IMR-90 (cell line): ENCODE data around the gene MADD. TPM values are rescaled to one million over a fixed set of nuclear protein-coding genes. Genes with fewer than 3 reads are reported as not detected.

Experiments used
- ATAC-seq: fragments of 200-7000 bp; cut with Tn5 transposase; 2 replicates; pipeline ENCODE4 v1.9.1; 2020; ENCODE audit warnings: low read depth, mild to moderate bottlenecking, moderate library complexity
- BruUV-seq: library from RNA; stranded (reverse); fragments of 400-500 nt; replicated peaks from 2 replicates; lab custom pipeline; 2021; lab: Mats Ljungman, UMichigan
- CTCF ChIA-PET: fragments of 300-600 bp; formaldehyde crosslinking; extraction: SDS; loops from one replicate; lab custom pipeline; 2021; ENCODE audit warnings: antibody characterized with exemption; lab: Yijun Ruan, JAX
- POLR2A ChIA-PET: fragments of 300-600 bp; sonication (Branson Sonifier 250); formaldehyde crosslinking; loops from one replicate; lab custom pipeline; 2022; ENCODE audit warnings: antibody characterized with exemption; ENCODE audit not compliant: unreplicated experiment; lab: Charles Lee
- DNase-seq: peaks from one replicate; pipeline ENCODE4 v3.0.0; 2013
- H2AFZ ChIP-seq: replicated peaks from 2 replicates; pipeline ENCODE3; 2013; ENCODE audit warnings: low read length, mild to moderate bottlenecking; ENCODE audit not compliant: poor library complexity
- H2AK5ac ChIP-seq: 2 replicates; pipeline ENCODE4 v1.6.1; 2013; ENCODE audit warnings: low read depth, low read length, inconsistent platforms
- H2AK9ac ChIP-seq: replicated peaks from 2 replicates; pipeline ENCODE3; 2013; ENCODE audit warnings: mild to moderate bottlenecking, low read depth, low read length, moderate library complexity; ENCODE audit not compliant: poor library complexity
- H2BK120ac ChIP-seq: 2 replicates; pipeline ENCODE4 v1.6.1; 2013; ENCODE audit warnings: low read depth, low read length, inconsistent platforms
- H2BK15ac ChIP-seq: 3 replicates; pipeline ENCODE4 v1.6.1; 2013; ENCODE audit warnings: low read depth, low read length, inconsistent platforms
- H2BK20ac ChIP-seq: 2 replicates; pipeline ENCODE4 v1.6.1; 2013; ENCODE audit warnings: low read depth, mild to moderate bottlenecking, inconsistent platforms, low read length, moderate library complexity
- H2BK5ac ChIP-seq: 2 replicates; pipeline ENCODE4 v1.6.1; 2013; ENCODE audit warnings: mild to moderate bottlenecking, low read depth, low read length, inconsistent platforms; ENCODE audit not compliant: poor library complexity, severe bottlenecking
- H3K14ac ChIP-seq: replicated peaks from 2 replicates; pipeline ENCODE4 v1.6.1; 2013; ENCODE audit warnings: low read depth, low read length, inconsistent platforms
- H3K18ac ChIP-seq: 2 replicates; pipeline ENCODE4 v1.6.1; 2013; ENCODE audit warnings: low read depth, low read length, control low read depth
- H3K23ac ChIP-seq: 2 replicates; pipeline ENCODE4 v1.6.1; 2013; ENCODE audit warnings: low read depth, low read length, inconsistent platforms
- H3K27ac ChIP-seq: 2 replicates; pipeline ENCODE4 v1.5.1; 2013; ENCODE audit warnings: mild to moderate bottlenecking, control low read depth, low read length; ENCODE audit not compliant: insufficient read depth
- H3K27me3 ChIP-seq: 2 replicates; pipeline ENCODE4 v1.6.1; 2013; ENCODE audit warnings: low read length; ENCODE audit not compliant: control insufficient read depth, insufficient read depth
- H3K36me3 ChIP-seq: 2 replicates; pipeline ENCODE4 v1.6.1; 2013; ENCODE audit warnings: low read length, mixed read lengths; ENCODE audit not compliant: control insufficient read depth, insufficient read depth
- H3K4ac ChIP-seq: 2 replicates; pipeline ENCODE4 v1.6.1; 2013; ENCODE audit warnings: low read depth, low read length, inconsistent platforms
- H3K4me1 ChIP-seq: 2 replicates; pipeline ENCODE4 v1.6.1; 2013; ENCODE audit warnings: low read length, mixed read lengths; ENCODE audit not compliant: control insufficient read depth, insufficient read depth
- H3K4me2 ChIP-seq: 2 replicates; pipeline ENCODE4 v1.6.1; 2013; ENCODE audit warnings: low read depth, mild to moderate bottlenecking, control low read depth, low read length, moderate library complexity
- H3K4me3 ChIP-seq: 2 replicates; pipeline ENCODE4 v1.5.1; 2013; ENCODE audit warnings: low read depth, mild to moderate bottlenecking, control low read depth, low read length, moderate library complexity; ENCODE audit not compliant: insufficient read depth
- H3K56ac ChIP-seq: 2 replicates; pipeline ENCODE4 v1.6.1; 2013; ENCODE audit warnings: low read length, inconsistent platforms; ENCODE audit not compliant: insufficient read depth; ENCODE audit errors: extremely low read depth
- H3K79me1 ChIP-seq, 2 experiments: 2 replicates each; pipeline ENCODE4 v1.6.1; 2013; ENCODE audit warnings: low read length in 2 of 2, inconsistent platforms in 1 of 2, low read depth in 1 of 2
- H3K9ac ChIP-seq: 2 replicates; pipeline ENCODE4 v1.6.1; 2013; ENCODE audit warnings: low read depth, low read length, control low read depth
- H3K9me1 ChIP-seq: 2 replicates; pipeline ENCODE4 v1.6.1; 2013; ENCODE audit warnings: low read length, inconsistent platforms; ENCODE audit not compliant: insufficient read depth
- H3K9me3 ChIP-seq: 2 replicates; pipeline ENCODE4 v1.6.1; 2013; ENCODE audit warnings: low read length; ENCODE audit not compliant: control insufficient read depth, insufficient read depth
- H4K20me1 ChIP-seq: 2 replicates; pipeline ENCODE4 v1.6.1; 2013; ENCODE audit warnings: low read length, inconsistent platforms; ENCODE audit not compliant: insufficient read depth
- H4K5ac ChIP-seq: 2 replicates; pipeline ENCODE4 v1.6.1; 2013; ENCODE audit warnings: mild to moderate bottlenecking, low read depth, low read length, control low read depth
- H4K8ac ChIP-seq, 2 experiments: 2 replicates each; pipeline ENCODE4 v1.6.1; 2013; ENCODE audit warnings: low read depth in 2 of 2, low read length in 2 of 2, control low read depth in 1 of 2, inconsistent platforms in 1 of 2
- H4K91ac ChIP-seq: 2 replicates; pipeline ENCODE4 v1.6.1; 2013; ENCODE audit warnings: low read depth, low read length, inconsistent platforms; ENCODE audit not compliant: insufficient read depth
- FOS ChIP-seq: fragments of 150-350 bp; IDR thresholded peaks from 2 replicates; pipeline ENCODE4 v1.6.1; 2016; ENCODE audit warnings: low read depth, low read length
- NFE2L2 ChIP-seq: fragments of 150-350 bp; IDR thresholded peaks from 2 replicates; pipeline ENCODE4 v1.6.1; 2016; ENCODE audit warnings: low read depth, mild to moderate bottlenecking, low read length
- RAD21 ChIP-seq: IDR thresholded peaks from 2 replicates; pipeline ENCODE4 v1.6.1; 2012; ENCODE audit warnings: low read length, improper control_type of control experiment
- SMC3 ChIP-seq: fragments of 150-350 bp; IDR thresholded peaks from 2 replicates; pipeline ENCODE4 v1.6.1; 2016; ENCODE audit warnings: low read depth, mild to moderate bottlenecking, antibody characterized with exemption, low read length, moderate library complexity
- WGBS, 2 experiments: methylation state at CpG; one replicate each; pipeline versions ENCODE4 v1.1.5 to v1.1.7; 2013; ENCODE audit warnings: missing lambda C conversion rate in 2 of 2; ENCODE audit not compliant: insufficient read length in 1 of 2; ENCODE audit errors: extremely low coverage in 2 of 2; 5-methylcytosine and 5-hydroxymethylcytosine counted together
- dilution Hi-C: fragments of 300-500 bp; cut with HindIII; formaldehyde crosslinking; loops from one replicate; pipeline ENCODE4 v1.14.3; 2018; ENCODE audit warnings: low sequenced_read_pairs; ENCODE audit not compliant: unreplicated experiment
- in situ Hi-C: fragments of 300-500 bp; cut with MboI; formaldehyde crosslinking; loops from 3 replicates; pipeline ENCODE4 v1.14.3; 2019; ENCODE audit warnings: low sequenced_read_pairs, inconsistent platforms, mixed read lengths
- intact Hi-C: fragments of 100-400 bp; cut with micrococcal nuclease; formaldehyde crosslinking; loops from 2 replicates; pipeline ENCODE4 v1.10.0; 2022
- polyA plus RNA-seq, 3 experiments: library from polyadenylated mRNA; depleted of rRNA; stranded (reverse); fragments of >200 nt; gene quantifications; 2 replicates each; pipeline ENCODE4 v1.2.3, GENCODE V29; 2012; ENCODE audit warnings: low replicate concordance in 1 of 3
- total RNA-seq: library from RNA; depleted of rRNA; stranded (reverse); fragments of >200 nt; gene quantifications from 2 replicates; pipeline ENCODE4 v1.2.3, GENCODE V29; 2012
- TF ChIP-seq, protein P1 (sequence below): fragments of 150-350 bp; IDR thresholded peaks from 2 replicates; pipeline ENCODE4 v1.6.1; 2016; ENCODE audit warnings: low read depth, mild to moderate bottlenecking, low read length, moderate library complexity, borderline replicate concordance
- TF ChIP-seq, protein P2 (sequence below): fragments of 150-350 bp; IDR thresholded peaks from 2 replicates; pipeline ENCODE4 v1.6.1; 2017; ENCODE audit warnings: mild to moderate bottlenecking, antibody characterized with exemption, low read length, low read depth

The MADD gene
- total and polyA plus RNA-seq, 2 of the 4 experiments (the other 2 are of a cell fraction) = 13.3 to 16.4 TPM

DNA sequence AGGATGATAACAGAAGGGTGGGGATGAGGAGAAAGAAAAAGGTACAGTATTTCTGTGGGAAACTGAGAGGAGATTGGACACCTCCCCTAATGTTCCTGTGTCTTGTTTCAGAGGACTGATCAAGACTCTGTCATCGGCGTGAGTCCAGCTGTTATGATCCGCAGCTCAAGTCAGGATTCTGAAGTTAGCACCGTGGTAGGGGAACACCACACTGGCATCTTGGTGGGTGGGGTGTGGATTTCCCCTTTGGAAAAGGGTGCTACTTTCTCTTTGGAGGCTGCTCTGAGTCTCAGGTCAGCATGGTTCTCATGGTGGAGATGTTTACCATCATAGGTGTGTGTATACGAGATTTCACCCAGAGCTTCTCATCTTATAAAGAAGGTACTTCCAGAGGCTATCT is 25.5 kb downstream of the MADD start:
- TF ChIP-seq, protein P1, sequence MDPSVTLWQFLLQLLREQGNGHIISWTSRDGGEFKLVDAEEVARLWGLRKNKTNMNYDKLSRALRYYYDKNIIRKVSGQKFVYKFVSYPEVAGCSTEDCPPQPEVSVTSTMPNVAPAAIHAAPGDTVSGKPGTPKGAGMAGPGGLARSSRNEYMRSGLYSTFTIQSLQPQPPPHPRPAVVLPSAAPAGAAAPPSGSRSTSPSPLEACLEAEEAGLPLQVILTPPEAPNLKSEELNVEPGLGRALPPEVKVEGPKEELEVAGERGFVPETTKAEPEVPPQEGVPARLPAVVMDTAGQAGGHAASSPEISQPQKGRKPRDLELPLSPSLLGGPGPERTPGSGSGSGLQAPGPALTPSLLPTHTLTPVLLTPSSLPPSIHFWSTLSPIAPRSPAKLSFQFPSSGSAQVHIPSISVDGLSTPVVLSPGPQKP = no peak
- TF ChIP-seq SMC3 (no peak), NFE2L2 (no peak), FOS (no peak), RAD21 (no peak)
- TF ChIP-seq, protein P2, sequence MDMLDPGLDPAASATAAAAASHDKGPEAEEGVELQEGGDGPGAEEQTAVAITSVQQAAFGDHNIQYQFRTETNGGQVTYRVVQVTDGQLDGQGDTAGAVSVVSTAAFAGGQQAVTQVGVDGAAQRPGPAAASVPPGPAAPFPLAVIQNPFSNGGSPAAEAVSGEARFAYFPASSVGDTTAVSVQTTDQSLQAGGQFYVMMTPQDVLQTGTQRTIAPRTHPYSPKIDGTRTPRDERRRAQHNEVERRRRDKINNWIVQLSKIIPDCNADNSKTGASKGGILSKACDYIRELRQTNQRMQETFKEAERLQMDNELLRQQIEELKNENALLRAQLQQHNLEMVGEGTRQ = no peak

More for the DNA sequence above, 25.5 kb downstream of the MADD start:
- H3K4me2 ChIP-seq = no peak overlapping the region
- H3K18ac ChIP-seq = no peak overlapping the region
- ChIA-PET POLR2A (no interaction called here), CTCF (no interaction called here)
- H3K27me3 ChIP-seq = no peaks in the 10 kb centered on the region
- no peak overlapping the region for H4K5ac ChIP-seq
- no peak overlapping the region for H3K14ac ChIP-seq
- no peak overlapping the region for H3K9ac ChIP-seq
- no peaks in the 10 kb centered on the region for H4K20me1 ChIP-seq
- no TSS peak for BruUV-seq
- H2AK5ac ChIP-seq = no peak overlapping the region
- H4K8ac ChIP-seq = no peak overlapping the region
- dilution Hi-C loops = no loop called here
- H3K56ac ChIP-seq = no peak overlapping the region
- H2BK120ac ChIP-seq = no peak overlapping the region
- intact Hi-C loops = no loop called here
- in situ Hi-C loops = no loop called here
- peaks cover 5% of the 10 kb centered on the region for H3K9me3 ChIP-seq
- no peaks in the 10 kb centered on the region for H3K4me1 ChIP-seq
- no peak for ATAC-seq
- H2BK20ac ChIP-seq = no peak overlapping the region
- H3K36me3 ChIP-seq = peaks cover 52% of the 10 kb centered on the region
- H3K23ac ChIP-seq = no peak overlapping the region
- H3K27ac ChIP-seq = no peak overlapping the region
- H2AK9ac ChIP-seq = no peak overlapping the region
- H2BK5ac ChIP-seq = no peak overlapping the region
- no peak for DNase-seq
- H3K9me1 ChIP-seq = peaks cover 6% of the 10 kb centered on the region; the same call in 1 of the 2 replicates
- H2AFZ ChIP-seq = no peak overlapping the region
- no peak overlapping the region for H3K4ac ChIP-seq
- no peak overlapping the region for H3K4me3 ChIP-seq
- 100% methylated on average over 2 of the region's 5 CpGs; no CpG with 5 or more reads in 1 of the 2 experiments for WGBS, 2 experiments
- H4K91ac ChIP-seq = no peak overlapping the region
- 0 out of 4 replicates have a peak, but pooled peaks cover 0 to 4% of the 10 kb centered on the region in 2 experiments for H3K79me1 ChIP-seq
- H2BK15ac ChIP-seq = no peak overlapping the region
